ENCODE data around the gene CCR4.
"Not testable (repeated sequence)": the region's sequence is repeated elsewhere in the genome, so short reads cannot be mapped to it uniquely, and the experiment has no call there.

- TF ChIP-seq POLR2AphosphoS5, POLR2A (IDR thresholded peaks at IDR 0.05): not testable (repeated sequence)
- TF ChIP-seq, protein P1, sequence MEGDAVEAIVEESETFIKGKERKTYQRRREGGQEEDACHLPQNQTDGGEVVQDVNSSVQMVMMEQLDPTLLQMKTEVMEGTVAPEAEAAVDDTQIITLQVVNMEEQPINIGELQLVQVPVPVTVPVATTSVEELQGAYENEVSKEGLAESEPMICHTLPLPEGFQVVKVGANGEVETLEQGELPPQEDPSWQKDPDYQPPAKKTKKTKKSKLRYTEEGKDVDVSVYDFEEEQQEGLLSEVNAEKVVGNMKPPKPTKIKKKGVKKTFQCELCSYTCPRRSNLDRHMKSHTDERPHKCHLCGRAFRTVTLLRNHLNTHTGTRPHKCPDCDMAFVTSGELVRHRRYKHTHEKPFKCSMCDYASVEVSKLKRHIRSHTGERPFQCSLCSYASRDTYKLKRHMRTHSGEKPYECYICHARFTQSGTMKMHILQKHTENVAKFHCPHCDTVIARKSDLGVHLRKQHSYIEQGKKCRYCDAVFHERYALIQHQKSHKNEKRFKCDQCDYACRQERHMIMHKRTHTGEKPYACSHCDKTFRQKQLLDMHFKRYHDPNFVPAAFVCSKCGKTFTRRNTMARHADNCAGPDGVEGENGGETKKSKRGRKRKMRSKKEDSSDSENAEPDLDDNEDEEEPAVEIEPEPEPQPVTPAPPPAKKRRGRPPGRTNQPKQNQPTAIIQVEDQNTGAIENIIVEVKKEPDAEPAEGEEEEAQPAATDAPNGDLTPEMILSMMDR (IDR thresholded peaks at IDR 0.05): not testable (repeated sequence)
These were observed 20.2 kb upstream of the CCR4 start for GRCh38 chr3:32931273-32931672.

All from prostate gland (tissue), 2 donors.